Activated naive CD4-positive, alpha-beta T cell treated with anti-CD3 and anti-CD28 coated beads for 36 hours (primary cell): ENCODE measurements around the gene SOHLH2. TPM values are rescaled to one million over a fixed set of nuclear protein-coding genes. Genes with fewer than 3 reads are reported as not detected.

Source experiments
- CTCF ChIA-PET: fragments of 350-600 bp; sonication (Branson Sonifier 250); formaldehyde crosslinking; loops from one replicate; lab custom pipeline; 2021; ENCODE audit warnings: antibody characterized with exemption; lab: Charles Lee
- DNase-seq: peaks from one replicate; pipeline ENCODE4 v3.0.0-alpha.2; 2020
- H3K27ac Mint-ChIP-seq: one replicate; pipeline ENCODE4 v1.8.0; 2021; ENCODE audit warnings: mild to moderate bottlenecking, mixed read lengths
- H3K27me3 Mint-ChIP-seq: one replicate; pipeline ENCODE4 v1.8.0; 2021; ENCODE audit warnings: low read depth, mixed read lengths
- H3K36me3 Mint-ChIP-seq: one replicate; pipeline ENCODE4 v1.8.0; 2021; ENCODE audit warnings: low read depth, mixed read lengths
- H3K4me1 Mint-ChIP-seq: one replicate; pipeline ENCODE4 v1.8.0; 2021; ENCODE audit warnings: low read depth, mixed read lengths
- H3K4me3 Mint-ChIP-seq: one replicate; pipeline ENCODE4 v1.8.0; 2021; ENCODE audit warnings: mild to moderate bottlenecking, moderate library complexity, mixed read lengths
- H3K9me3 Mint-ChIP-seq: one replicate; pipeline ENCODE4 v1.8.0; 2021; ENCODE audit warnings: mixed read lengths
- intact Hi-C: fragments of 100-400 bp; cut with micrococcal nuclease; formaldehyde crosslinking; loops from one replicate; pipeline ENCODE4 v1.15.1; 2023
- total RNA-seq, 2 experiments: library from RNA; stranded (reverse); gene quantifications; one replicate each; pipeline ENCODE4 v1.2.3, GENCODE V29; 2021

Gene SOHLH2
- total RNA-seq, 2 experiments from 2014 or later: not detected

DNA sequence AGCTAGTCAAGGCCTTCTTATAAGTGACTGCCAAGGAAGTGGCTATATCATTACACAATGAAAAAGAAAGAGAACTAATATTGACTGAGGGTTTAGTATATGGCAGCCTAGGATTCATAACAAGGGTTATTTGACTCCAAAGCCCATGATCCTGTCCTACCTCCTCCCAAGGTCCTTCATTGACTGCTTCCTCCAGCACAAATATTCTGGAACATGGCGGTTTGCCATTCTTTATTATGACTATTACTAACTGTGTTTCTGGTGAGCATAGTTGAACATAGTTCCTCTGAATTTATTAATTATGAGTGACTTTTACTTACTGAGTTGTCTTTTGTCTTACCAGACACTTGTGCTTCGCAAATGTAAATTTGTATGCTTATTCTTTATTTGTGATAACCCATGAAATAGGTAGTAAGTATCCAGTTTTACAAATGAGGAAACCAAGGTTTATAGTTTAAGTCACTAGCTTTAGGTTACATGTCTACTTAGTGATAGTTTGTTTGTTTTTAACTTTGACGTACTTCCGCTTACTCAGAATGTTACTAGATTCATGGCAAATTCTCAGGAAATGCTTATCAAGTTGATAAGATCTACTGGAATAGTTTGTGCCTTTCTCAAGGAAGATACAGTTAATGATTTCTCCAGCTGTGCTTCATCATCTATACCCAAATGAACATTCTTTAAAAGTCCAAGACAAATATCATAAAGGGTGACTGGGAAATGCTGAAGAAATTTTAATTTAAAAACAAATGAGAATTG lies 67.7 kb downstream of the SOHLH2 start:
- no peaks in the 10 kb centered on the region for H3K27me3 Mint-ChIP-seq
- H3K4me1 Mint-ChIP-seq: no peaks in the 10 kb centered on the region
- no peak for DNase-seq
- H3K27ac Mint-ChIP-seq: no peak overlapping the region
- no peaks in the 10 kb centered on the region for H3K36me3 Mint-ChIP-seq
- no peak overlapping the region for H3K4me3 Mint-ChIP-seq
- H3K9me3 Mint-ChIP-seq: peaks cover 7% of the 10 kb centered on the region
- CTCF ChIA-PET: no interaction called here
- intact Hi-C loops: no loop called here

DNA sequence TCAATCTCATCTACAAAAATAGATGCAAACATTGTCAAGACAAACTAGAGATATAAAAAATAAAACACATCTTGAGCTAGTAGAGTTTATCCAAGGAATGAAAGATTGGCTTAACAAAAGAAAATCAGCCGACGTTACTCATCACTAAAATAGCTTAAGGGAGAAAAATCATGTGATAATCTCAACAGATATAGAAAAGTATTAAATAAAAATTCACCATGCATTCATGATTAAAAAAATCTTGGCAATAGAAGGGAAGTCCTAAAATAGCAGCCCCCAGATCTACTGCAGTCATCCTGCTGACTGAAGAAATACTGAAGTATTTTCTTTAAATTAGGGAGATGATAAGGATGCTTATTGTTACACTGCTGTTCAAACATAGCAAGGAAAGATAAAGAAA lies 70.6 kb downstream of the SOHLH2 start:
- H3K27me3 Mint-ChIP-seq: no peaks in the 10 kb centered on the region
- no peaks in the 10 kb centered on the region for H3K4me1 Mint-ChIP-seq
- no peak overlapping the region for H3K4me3 Mint-ChIP-seq
- no peak for DNase-seq
- no peaks in the 10 kb centered on the region for H3K36me3 Mint-ChIP-seq
- no peaks in the 10 kb centered on the region for H3K9me3 Mint-ChIP-seq
- no peak overlapping the region for H3K27ac Mint-ChIP-seq
- intact Hi-C loops: no loop called here
- CTCF ChIA-PET: no interaction called here

DNA sequence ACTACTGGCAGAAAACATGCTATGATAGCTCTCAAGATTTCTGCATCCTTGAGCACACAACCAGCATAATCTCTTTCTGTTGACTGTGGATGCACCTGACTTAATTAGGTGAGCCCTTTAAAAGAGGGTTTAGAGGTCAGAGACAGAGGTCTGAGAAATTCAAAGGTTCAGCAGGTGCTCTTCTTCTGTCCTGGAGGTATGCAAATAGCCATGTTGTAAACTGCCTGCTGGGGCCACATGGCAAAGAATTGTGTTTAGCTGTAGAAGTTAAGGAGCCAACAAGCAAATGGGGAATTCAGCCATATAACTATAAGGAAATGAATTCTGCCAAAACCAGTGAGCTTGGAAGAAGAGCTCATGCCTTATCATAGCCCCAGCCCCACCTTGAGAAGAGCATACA lies 71.6 kb downstream of the SOHLH2 start:
- Mint-ChIP-seq H3K27me3 (no peaks in the 10 kb centered on the region), H3K4me1 (no peaks in the 10 kb centered on the region), H3K27ac (no peak overlapping the region), H3K36me3 (no peaks in the 10 kb centered on the region), H3K4me3 (no peak overlapping the region), H3K9me3 (no peaks in the 10 kb centered on the region)
- intact Hi-C loops: no loop called here
- no peak for DNase-seq
- CTCF ChIA-PET: no interaction called here

DNA sequence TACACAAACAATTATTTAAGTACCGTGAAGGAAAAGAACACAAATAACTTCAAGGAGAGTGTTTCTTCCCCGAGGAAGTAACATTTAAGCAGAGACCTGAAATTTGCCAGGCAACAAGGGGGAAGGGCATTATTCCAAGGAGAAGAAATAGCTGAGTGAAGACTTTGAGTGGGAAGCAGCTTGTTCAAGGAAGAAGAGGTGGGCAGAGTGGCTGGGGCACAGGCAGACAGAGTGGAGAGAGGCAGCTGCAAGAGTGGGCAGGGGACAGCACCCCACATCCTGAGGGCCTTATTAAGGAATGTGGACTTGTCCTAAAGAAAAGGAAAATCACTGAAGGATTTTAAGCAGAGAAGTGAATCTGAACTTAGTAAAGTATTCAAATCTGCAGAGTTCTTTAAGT lies 78.5 kb downstream of the SOHLH2 start:
- no peaks in the 10 kb centered on the region for H3K4me1 Mint-ChIP-seq
- CTCF ChIA-PET: no interaction called here
- H3K9me3 Mint-ChIP-seq: no peaks in the 10 kb centered on the region
- H3K27me3 Mint-ChIP-seq: peaks cover 28% of the 10 kb centered on the region
- DNase-seq: no peak
- H3K4me3 Mint-ChIP-seq: no peak overlapping the region
- intact Hi-C loops: no loop called here
- H3K27ac Mint-ChIP-seq: no peak overlapping the region
- no peaks in the 10 kb centered on the region for H3K36me3 Mint-ChIP-seq

DNA sequence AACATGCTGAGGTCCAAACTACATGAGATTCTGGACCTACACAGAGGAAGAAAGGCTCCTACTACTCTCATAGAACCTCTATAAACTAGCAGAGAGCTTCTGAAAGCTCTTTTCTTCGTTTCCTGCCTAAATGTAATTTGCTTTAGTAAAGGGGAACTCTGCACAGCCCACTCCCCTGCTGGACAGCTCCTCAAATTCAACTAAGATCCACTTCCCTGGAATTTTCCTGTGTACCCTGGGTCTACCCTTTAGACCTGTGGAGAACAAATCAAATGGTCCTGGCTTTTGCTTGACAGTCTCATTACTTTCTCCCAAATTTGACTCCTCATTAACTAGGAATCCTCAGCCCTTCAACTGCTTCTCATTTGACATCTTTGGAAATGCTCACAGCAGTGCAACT lies 79.7 kb downstream of the SOHLH2 start:
- DNase-seq: no peak
- CTCF ChIA-PET: no interaction called here
- H3K4me1 Mint-ChIP-seq: no peaks in the 10 kb centered on the region
- H3K36me3 Mint-ChIP-seq: no peaks in the 10 kb centered on the region
- no peak overlapping the region for H3K27ac Mint-ChIP-seq
- no peaks in the 10 kb centered on the region for H3K9me3 Mint-ChIP-seq
- H3K4me3 Mint-ChIP-seq: no peak overlapping the region
- H3K27me3 Mint-ChIP-seq: peaks cover 35% of the 10 kb centered on the region
- intact Hi-C loops: no loop called here

DNA sequence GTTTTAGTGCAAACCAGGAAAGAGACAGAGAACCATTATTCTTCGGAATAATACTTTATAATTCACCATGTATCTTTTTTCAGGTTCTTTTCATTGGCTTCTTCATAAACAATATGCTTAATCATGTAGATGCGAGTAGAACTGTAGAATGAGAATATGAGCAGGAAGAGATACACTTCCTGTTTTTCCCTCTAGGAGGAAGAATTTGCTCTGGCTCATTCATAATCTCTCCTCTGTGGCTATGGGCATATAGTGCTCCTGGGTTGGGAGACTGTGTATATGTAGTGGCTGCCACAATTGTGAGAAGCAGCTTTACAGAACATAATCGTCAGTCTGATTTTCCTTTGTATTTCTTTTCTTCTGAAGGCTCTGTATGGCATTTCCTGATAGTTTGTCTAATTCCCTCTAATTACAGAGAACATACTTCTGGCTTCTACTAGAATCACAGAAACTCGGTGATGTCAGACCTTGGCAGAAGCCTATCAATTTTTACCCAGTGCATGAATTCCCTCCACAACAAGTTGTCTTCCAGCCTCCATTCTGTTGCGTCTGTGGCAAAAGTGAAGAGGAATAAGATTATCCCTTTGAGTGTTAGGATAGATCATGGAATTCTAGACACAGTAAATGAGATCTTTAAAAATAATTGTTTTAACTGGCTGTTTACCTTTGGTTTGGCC lies 80.3 kb downstream of the SOHLH2 start:
- peaks cover 35% of the 10 kb centered on the region for H3K27me3 Mint-ChIP-seq

DNA sequence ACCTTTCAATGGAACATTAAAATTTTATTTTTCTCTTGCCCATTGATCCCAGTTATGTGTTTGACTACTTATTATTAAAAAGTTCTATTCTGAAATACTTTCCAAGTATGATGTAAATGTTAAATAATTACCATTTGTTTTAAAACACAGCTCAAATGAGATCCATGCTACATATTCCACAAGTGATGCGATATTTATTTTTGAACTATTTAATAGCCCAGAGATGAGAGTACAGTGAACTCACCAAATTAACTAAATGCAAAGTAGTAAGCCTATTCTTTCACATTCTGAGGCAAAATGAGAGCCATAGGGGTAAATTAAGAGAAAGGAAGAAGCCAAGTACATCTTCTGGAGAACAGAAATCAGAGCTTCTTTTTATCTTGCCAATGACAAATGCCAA lies 82.0 kb downstream of the SOHLH2 start:
- no peaks in the 10 kb centered on the region for H3K9me3 Mint-ChIP-seq
- CTCF ChIA-PET: no interaction called here
- no peak for DNase-seq
- intact Hi-C loops: no loop called here
- H3K4me1 Mint-ChIP-seq: no peaks in the 10 kb centered on the region
- no peak overlapping the region for H3K4me3 Mint-ChIP-seq
- H3K27me3 Mint-ChIP-seq: peaks cover 35% of the 10 kb centered on the region
- no peaks in the 10 kb centered on the region for H3K36me3 Mint-ChIP-seq
- no peak overlapping the region for H3K27ac Mint-ChIP-seq

More for the DNA sequence above, 80.3 kb downstream of the SOHLH2 start:
- intact Hi-C loops: no loop called here
- Mint-ChIP-seq H3K27ac (no peak overlapping the region), H3K36me3 (no peaks in the 10 kb centered on the region), H3K4me1 (no peaks in the 10 kb centered on the region), H3K9me3 (no peaks in the 10 kb centered on the region), H3K4me3 (no peak overlapping the region)
- no peak for DNase-seq
- CTCF ChIA-PET: no interaction called here

DNA sequence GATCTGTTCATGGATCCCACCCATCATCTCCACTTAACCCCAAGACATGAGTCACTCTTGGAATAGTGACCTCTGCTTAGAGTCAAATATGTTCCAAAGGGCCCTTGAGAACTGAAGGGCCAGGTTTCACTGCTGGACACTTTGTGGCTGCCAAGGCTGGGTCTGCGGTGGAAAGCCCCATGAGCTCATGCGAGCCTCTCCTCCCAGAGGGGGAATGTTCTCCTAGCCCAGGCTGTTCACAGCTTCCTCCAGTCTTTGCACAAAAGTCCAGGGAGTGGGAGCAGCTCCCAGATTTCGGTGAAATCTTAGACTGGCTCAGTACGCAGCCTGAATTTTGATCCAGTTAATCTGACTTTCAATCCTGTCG lies 82.4 kb downstream of the SOHLH2 start:
- Mint-ChIP-seq H3K9me3 (no peaks in the 10 kb centered on the region), H3K4me3 (no peak overlapping the region), H3K36me3 (no peaks in the 10 kb centered on the region), H3K27ac (no peak overlapping the region), H3K27me3 (peaks cover 37% of the 10 kb centered on the region), H3K4me1 (no peaks in the 10 kb centered on the region)
- intact Hi-C loops: no loop called here
- DNase-seq: no peak
- CTCF ChIA-PET: no interaction called here

DNA sequence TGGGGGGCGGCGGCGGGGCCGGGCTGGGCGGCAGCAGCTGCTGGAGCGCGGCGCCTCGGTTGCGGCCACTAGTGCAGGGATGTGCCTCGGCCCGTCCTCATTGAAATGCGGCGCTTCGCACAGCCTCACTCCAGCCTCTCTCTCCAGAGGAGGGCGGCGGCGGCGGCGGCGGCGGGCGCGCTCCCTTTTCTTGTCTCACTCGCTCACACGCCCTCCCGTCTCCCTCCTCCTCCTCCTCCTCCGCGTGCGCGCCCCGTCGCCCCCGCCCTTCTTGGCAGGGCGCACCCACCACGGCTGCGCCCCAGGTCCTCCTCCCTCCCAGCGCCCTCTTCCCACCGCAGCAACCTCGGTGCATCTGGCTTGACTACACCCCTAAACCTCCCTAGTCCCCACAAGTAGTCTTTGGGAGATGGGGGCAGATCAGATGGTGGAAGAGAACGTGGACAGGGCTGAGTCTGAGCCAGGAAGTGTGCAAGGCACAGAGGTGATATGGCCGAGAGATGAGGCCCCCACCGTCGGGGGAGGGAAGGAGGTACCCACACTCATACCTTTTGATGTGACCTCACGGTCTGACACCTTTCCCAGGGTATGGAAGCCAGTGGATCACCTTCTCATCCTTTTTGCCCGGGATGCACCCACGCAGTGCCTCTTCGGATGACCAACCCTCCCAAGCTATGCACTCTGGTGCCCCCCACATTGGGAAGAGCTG lies 83.0 kb downstream of the SOHLH2 start, which contains the start of gene DCLK1:
TSS of gene DCLK1 (minus strand) at position 161 of the 709 bp plus-strand sequence.
- H3K27me3 Mint-ChIP-seq: peaks cover 40% of the 10 kb centered on the region
- no peaks in the 10 kb centered on the region for H3K4me1 Mint-ChIP-seq
- no peak within 1 kb of the TSS for H3K4me3 Mint-ChIP-seq
- intact Hi-C loops: no loop called here
- H3K36me3 Mint-ChIP-seq: no peaks in the 10 kb centered on the region
- DNase-seq: no peak
- H3K27ac Mint-ChIP-seq: no peak within 1 kb of the TSS
- CTCF ChIA-PET: no interaction called here
- H3K9me3 Mint-ChIP-seq: no peaks in the 10 kb centered on the region

DNA sequence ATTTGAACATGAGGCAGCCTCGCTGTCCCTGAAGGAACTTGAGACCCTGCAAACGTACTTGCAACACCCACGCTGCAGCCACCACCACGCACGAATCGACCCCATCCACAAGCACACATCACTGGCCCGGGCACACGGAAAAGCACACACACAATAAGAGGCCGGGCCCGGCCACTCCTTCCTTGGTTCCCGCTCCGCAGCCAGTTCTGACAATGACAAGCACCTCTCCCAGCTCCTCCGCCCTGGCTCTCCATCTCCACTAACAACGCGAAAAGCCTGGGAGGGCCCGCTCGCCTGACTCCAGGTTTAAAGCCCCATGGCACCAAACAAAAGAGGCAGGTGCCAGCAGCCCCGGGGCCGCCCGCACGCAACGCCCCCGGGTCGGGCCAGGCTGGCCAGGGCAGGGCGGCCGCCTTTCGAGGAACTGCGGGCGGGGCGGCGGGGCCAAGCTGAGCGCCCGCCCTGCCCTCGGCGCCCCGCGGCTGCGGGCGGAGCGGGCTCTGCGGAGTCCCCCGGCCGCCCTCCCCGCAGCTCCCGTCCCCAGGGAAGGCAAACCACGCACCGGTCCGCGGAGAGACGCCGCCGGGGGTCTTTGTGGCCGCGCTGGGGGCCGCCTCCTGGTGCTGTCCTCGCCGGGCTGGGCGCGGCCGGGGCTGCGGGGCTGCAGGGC lies 83.7 kb downstream of the SOHLH2 start:
- Mint-ChIP-seq H3K4me3 (no peak overlapping the region), H3K4me1 (no peaks in the 10 kb centered on the region), H3K36me3 (no peaks in the 10 kb centered on the region), H3K9me3 (no peaks in the 10 kb centered on the region), H3K27me3 (peaks cover 40% of the 10 kb centered on the region), H3K27ac (no peak overlapping the region)
- CTCF ChIA-PET: no interaction called here
- intact Hi-C loops: no loop called here
- no peak for DNase-seq

DNA sequence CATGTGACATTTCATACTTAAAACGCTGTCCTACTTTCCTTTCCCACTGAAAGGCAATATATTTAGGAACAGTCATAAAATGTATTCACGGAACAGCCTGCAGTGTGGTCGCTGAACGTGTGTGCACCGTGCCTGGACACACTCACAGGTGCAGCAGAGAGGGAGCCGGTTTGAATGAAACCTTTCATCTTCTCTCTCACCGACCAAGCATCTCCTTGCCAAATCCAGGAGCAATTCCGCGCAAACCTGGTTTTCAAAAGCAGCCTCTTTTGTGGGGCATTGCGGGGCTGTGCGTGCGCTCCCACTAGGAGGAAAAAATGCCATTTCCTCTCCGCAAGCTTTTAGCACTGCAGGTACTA lies 84.2 kb downstream of the SOHLH2 start:
- CTCF ChIA-PET: no interaction called here
- Mint-ChIP-seq H3K27me3 (peaks cover 39% of the 10 kb centered on the region), H3K4me3 (no peak overlapping the region), H3K4me1 (no peaks in the 10 kb centered on the region), H3K36me3 (no peaks in the 10 kb centered on the region), H3K9me3 (no peaks in the 10 kb centered on the region), H3K27ac (no peak overlapping the region)
- intact Hi-C loops: no loop called here
- no peak for DNase-seq

DNA sequence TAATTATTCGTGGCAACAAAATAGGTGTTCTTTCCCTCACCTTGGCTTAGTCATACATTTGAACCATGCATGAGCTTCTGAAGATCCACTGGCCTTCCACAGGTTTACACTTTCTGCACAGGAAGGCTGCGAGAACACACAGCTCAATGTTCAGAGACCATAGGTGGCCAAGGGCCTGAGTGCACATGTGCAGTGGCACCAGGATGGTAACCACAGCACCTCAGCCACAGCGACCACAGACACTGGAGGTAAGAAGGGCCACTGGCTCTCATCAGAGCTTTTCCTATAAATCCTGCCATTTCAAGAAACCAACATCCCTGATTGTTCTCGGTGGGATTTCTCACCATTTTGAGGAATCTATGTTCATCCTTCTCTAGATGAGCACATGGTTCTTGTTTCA lies 84.8 kb downstream of the SOHLH2 start:
- Mint-ChIP-seq H3K27ac (no peak overlapping the region), H3K27me3 (peaks cover 32% of the 10 kb centered on the region), H3K4me1 (no peaks in the 10 kb centered on the region), H3K36me3 (no peaks in the 10 kb centered on the region), H3K9me3 (no peaks in the 10 kb centered on the region), H3K4me3 (no peak overlapping the region)
- no peak for DNase-seq
- CTCF ChIA-PET: no interaction called here
- intact Hi-C loops: no loop called here
